ENCODE measurements around the gene CYP2C19. TPM values are rescaled to one million over a fixed set of nuclear protein-coding genes. Genes with fewer than 3 reads are reported as not detected.

CYP2C19 gene
- 3.7 and 6.8 TPM in 2 replicates for total RNA-seq (ENCODE audit: low replicate concordance)
- long read RNA-seq, transcript CYP2C19-201 (9 exons, 1,789 nt) = major isoform, 5 of 9 reads
- long read RNA-seq, partial matches to known transcripts = 1 of 9 reads
- long read RNA-seq, other reads (novel, unspliced or antisense) = 3 of 9 reads

DNA sequence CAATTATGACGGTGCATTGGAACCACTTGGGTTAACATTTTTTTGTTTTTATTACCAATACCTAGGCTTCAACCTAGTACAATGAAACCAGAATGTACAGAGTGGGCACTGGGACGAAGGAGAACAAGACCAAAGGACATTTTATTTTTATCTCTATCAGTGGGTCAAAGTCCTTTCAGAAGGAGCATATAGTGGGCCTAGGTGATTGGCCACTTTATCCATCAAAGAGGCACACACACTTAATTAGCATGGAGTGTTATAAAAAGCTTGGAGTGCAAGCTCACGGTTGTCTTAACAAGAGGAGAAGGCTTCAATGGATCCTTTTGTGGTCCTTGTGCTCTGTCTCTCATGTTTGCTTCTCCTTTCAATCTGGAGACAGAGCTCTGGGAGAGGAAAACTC, at the start of gene CYP2C19:
CYP2C19 (plus strand) TSS at position 289 of the 400 bp plus-strand sequence; CDS start at position 314, 25 bp downstream.
- Mint-ChIP-seq H3K4me3 (no peak within 1 kb of the TSS), H3K9me3 (peaks cover 7% of the 10 kb centered on the region), H3K36me3 (no peaks in the 10 kb centered on the region), H3K4me1 (ENCODE audit: unreplicated experiment) (no peaks in the 10 kb centered on the region), H3K27ac (no peak within 1 kb of the TSS), H3K27me3 (no peaks in the 10 kb centered on the region)
- DNase-seq (ENCODE audit: extremely low spot score, unreplicated experiment) = no peak
- TF ChIP-seq, protein P1, sequence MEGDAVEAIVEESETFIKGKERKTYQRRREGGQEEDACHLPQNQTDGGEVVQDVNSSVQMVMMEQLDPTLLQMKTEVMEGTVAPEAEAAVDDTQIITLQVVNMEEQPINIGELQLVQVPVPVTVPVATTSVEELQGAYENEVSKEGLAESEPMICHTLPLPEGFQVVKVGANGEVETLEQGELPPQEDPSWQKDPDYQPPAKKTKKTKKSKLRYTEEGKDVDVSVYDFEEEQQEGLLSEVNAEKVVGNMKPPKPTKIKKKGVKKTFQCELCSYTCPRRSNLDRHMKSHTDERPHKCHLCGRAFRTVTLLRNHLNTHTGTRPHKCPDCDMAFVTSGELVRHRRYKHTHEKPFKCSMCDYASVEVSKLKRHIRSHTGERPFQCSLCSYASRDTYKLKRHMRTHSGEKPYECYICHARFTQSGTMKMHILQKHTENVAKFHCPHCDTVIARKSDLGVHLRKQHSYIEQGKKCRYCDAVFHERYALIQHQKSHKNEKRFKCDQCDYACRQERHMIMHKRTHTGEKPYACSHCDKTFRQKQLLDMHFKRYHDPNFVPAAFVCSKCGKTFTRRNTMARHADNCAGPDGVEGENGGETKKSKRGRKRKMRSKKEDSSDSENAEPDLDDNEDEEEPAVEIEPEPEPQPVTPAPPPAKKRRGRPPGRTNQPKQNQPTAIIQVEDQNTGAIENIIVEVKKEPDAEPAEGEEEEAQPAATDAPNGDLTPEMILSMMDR (conservative IDR thresholded peaks at IDR 0.05) = no peak

DNA sequence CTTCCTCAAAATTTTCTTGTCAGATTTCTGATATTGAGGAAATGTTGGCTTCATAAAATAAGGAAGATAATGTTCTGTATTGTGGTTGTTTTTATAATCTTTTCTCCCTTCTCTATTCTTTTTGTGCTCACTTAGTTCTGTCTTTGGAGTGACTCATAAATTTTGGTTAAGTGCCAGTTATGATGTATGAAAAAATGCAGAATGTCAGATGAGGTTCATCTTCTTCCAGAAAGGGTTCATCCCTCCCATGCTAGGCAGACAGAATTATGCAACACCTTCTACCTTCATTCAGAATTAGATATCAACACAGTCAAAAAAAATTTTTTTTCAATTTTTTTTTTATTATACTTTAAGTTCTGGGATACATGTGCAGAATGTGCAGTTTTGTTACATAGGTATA, 36.6 kb upstream of the CYP2C19 start:
- Mint-ChIP-seq H3K27ac (no peak overlapping the region), H3K36me3 (no peaks in the 10 kb centered on the region), H3K4me1 (ENCODE audit: unreplicated experiment) (no peaks in the 10 kb centered on the region), H3K9me3 (no peaks in the 10 kb centered on the region), H3K4me3 (no peak overlapping the region), H3K27me3 (no peaks in the 10 kb centered on the region)
- TF ChIP-seq, protein P1 (conservative IDR thresholded peaks at IDR 0.05) = no peak
- DNase-seq (ENCODE audit: extremely low spot score, unreplicated experiment) = no peak

DNA sequence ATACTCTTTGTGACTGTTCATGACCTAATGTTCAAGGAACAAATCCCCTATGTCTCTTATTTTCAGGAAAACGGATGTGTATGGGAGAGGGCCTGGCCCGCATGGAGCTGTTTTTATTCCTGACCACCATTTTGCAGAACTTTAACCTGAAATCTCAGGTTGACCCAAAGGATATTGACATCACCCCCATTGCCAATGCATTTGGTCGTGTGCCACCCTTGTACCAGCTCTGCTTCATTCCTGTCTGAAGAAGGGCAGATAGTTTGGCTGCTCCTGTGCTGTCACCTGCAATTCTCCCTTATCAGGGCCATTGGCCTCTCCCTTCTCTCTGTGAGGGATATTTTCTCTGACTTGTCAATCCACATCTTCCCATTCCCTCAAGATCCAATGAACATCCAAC, 27.3 kb upstream of the CYP2C19 start:
- H3K27me3 Mint-ChIP-seq = no peaks in the 10 kb centered on the region
- DNase-seq (ENCODE audit: extremely low spot score, unreplicated experiment) = no peak
- H3K36me3 Mint-ChIP-seq = no peaks in the 10 kb centered on the region
- TF ChIP-seq, protein P1 (conservative IDR thresholded peaks at IDR 0.05) = no peak
- peaks cover 5% of the 10 kb centered on the region for H3K9me3 Mint-ChIP-seq
- H3K4me1 Mint-ChIP-seq (ENCODE audit: unreplicated experiment) = no peaks in the 10 kb centered on the region
- no peak overlapping the region for H3K27ac Mint-ChIP-seq
- no peak overlapping the region for H3K4me3 Mint-ChIP-seq

DNA sequence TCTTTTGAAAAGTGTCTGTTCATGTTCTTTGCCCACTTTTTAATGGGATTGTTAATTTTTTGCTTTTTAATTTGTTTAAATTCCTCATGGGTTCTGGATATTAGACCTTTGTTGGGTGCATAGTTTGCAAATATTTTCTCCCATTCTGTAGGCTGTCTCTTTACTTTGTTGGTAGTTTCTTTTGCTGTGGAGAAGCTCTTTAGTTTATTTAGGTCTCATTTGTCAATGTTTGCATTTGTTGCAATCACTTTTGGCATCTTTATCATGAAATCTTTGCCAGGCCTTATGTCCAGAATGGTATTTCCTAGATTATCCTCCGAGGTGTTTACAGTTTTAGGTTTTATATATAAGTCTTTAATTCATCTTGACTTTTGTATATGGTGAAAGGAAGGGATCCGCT, 23.9 kb upstream of the CYP2C19 start:
- DNase-seq (ENCODE audit: extremely low spot score, unreplicated experiment) = no peak
- Mint-ChIP-seq H3K27me3 (no peaks in the 10 kb centered on the region), H3K4me1 (ENCODE audit: unreplicated experiment) (no peaks in the 10 kb centered on the region), H3K9me3 (peaks cover 11% of the 10 kb centered on the region), H3K4me3 (no peak overlapping the region), H3K36me3 (no peaks in the 10 kb centered on the region), H3K27ac (no peak overlapping the region)
- TF ChIP-seq, protein P1 (conservative IDR thresholded peaks at IDR 0.05) = no peak

DNA sequence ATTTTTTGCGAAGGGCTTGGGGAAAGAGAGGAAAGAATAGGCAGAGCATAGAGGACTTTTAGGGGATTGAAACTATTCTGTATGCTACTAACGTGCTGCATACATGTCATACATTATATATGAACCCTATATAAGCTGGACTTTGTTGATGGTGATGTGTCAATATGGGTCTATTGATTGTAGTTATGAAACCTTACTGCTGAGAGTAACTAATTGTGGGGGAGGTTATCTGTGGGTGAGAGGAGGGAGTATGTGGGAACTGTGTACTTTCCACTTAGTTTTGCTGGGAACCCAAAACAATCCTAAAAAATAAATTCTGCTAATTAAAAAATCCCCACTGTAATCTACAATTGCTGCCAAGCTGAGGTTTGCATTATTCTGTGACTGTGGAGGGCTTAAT, 15.3 kb upstream of the CYP2C19 start:
- Mint-ChIP-seq H3K9me3 (peaks cover 5% of the 10 kb centered on the region), H3K36me3 (no peaks in the 10 kb centered on the region), H3K27me3 (no peaks in the 10 kb centered on the region), H3K27ac (no peak overlapping the region), H3K4me3 (no peak overlapping the region), H3K4me1 (ENCODE audit: unreplicated experiment) (no peaks in the 10 kb centered on the region)
- TF ChIP-seq, protein P1 (conservative IDR thresholded peaks at IDR 0.05) = no peak
- no peak for DNase-seq (ENCODE audit: extremely low spot score, unreplicated experiment)

DNA sequence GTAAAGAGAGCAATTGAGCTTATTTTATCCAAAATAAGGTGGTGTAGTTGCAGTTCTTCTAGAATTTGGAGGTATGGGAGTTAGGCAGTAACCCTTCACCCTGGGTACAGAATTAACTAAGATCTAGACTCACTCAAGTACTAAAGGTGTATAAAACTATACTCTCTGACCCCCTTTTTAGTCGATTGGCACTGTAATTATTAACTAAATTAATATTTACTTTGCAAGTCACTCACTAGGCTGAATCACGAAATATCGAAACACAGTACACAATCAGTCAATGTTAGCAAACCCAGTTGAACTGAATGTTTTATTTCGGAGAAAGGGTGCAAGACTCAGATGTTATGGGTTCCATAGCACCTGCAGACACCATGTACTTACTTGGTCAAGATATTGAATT, 14.6 kb upstream of the CYP2C19 start:
- DNase-seq (ENCODE audit: extremely low spot score, unreplicated experiment) = no peak
- H3K27ac Mint-ChIP-seq = no peak overlapping the region
- H3K36me3 Mint-ChIP-seq = no peaks in the 10 kb centered on the region
- TF ChIP-seq, protein P1 (conservative IDR thresholded peaks at IDR 0.05) = no peak
- H3K4me3 Mint-ChIP-seq = no peak overlapping the region
- H3K9me3 Mint-ChIP-seq = peaks cover 2% of the 10 kb centered on the region
- H3K4me1 Mint-ChIP-seq (ENCODE audit: unreplicated experiment) = no peaks in the 10 kb centered on the region
- H3K27me3 Mint-ChIP-seq = no peaks in the 10 kb centered on the region

All from type B pancreatic cell (in vitro differentiated cells).